GM12878 (cell line): ENCODE results near the gene RAPGEF4.

Experiments
- MYC ChIP-seq: IDR thresholded peaks from 2 replicates; pipeline ENCODE4 v1.6.1; 2011; ENCODE audit warnings: mild to moderate bottlenecking, low read length, moderate library complexity, inconsistent platforms; ENCODE audit not compliant: insufficient read depth, insufficient replicate concordance, insufficient read length, severe bottlenecking
- NR2C2 ChIP-seq: IDR thresholded peaks from 2 replicates; pipeline ENCODE4 v1.6.1; 2011; ENCODE audit warnings: borderline replicate concordance, low read depth; ENCODE audit not compliant: control insufficient read depth, insufficient read length
- POLR2A ChIP-seq: IDR thresholded peaks from 2 replicates; pipeline ENCODE4 v1.6.1; 2011; ENCODE audit warnings: low read depth, mild to moderate bottlenecking, low read length
- POLR2AphosphoS5 ChIP-seq: IDR thresholded peaks from 2 replicates; pipeline ENCODE4 v1.6.1; 2011; ENCODE audit warnings: mild to moderate bottlenecking, low read length, inconsistent platforms
- RCOR1 ChIP-seq: conservative IDR thresholded peaks from 2 replicates; pipeline ENCODE4 v1.6.1; 2012; ENCODE audit warnings: low read depth, low read length, improper control_type of control experiment
- SREBF2 ChIP-seq: IDR thresholded peaks from 2 replicates; pipeline ENCODE4 v1.6.1; 2012; ENCODE audit warnings: mild to moderate bottlenecking, low read length
- TF ChIP-seq, protein P1 (sequence below): IDR thresholded peaks from 2 replicates; pipeline ENCODE4 v1.6.1; 2011; ENCODE audit warnings: low read depth, low read length, improper control_type of control experiment, borderline replicate concordance

DNA sequence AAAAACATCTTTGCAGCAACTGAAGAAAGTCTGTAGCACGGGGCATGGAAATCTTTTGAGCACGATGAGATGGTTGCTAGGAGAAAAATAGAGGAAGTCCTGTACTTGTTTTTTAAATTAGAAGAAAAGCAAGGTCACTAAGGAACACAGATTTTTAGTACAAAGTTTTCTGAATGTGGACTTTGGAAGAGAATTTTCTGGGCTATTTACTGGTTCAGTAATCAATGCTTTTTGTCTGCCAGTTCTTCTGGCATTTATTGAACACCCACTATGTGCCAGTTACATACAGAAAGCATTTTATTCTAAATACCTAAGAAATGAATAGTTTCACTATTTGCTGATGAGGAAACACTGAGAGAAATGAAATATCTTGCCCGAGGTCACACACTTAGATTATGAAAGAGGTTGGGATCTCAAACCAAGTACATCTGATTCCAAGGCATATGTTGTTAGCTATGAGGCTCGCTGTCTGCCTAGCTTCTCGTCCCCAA, 324.4 kb downstream of the RAPGEF4 start:
- no peak for TF ChIP-seq NR2C2
- TF ChIP-seq POLR2AphosphoS5: no peak
- TF ChIP-seq MYC: no peak
- no peak for TF ChIP-seq SREBF2
- TF ChIP-seq POLR2A: no peak
- no peak for TF ChIP-seq RCOR1
- TF ChIP-seq, protein P1, sequence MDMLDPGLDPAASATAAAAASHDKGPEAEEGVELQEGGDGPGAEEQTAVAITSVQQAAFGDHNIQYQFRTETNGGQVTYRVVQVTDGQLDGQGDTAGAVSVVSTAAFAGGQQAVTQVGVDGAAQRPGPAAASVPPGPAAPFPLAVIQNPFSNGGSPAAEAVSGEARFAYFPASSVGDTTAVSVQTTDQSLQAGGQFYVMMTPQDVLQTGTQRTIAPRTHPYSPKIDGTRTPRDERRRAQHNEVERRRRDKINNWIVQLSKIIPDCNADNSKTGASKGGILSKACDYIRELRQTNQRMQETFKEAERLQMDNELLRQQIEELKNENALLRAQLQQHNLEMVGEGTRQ: no peak
